Adipose tissue (tissue), 3 donors: ENCODE results near the gene LRRC75B. TPM values are rescaled to one million over a fixed set of nuclear protein-coding genes. Genes with fewer than 3 reads are reported as not detected.

Source experiments
- H3K27ac ChIP-seq: one replicate; pipeline ENCODE4 v1.5.1; 2013; ENCODE audit warnings: low read depth, low read length
- WGBS, 3 donors: extraction: QIAGEN DNeasy Blood & Tissue Kit; methylation state at CpG; one replicate each; pipeline ENCODE4 v1.1.7; 2013; 5-methylcytosine and 5-hydroxymethylcytosine counted together
- polyA plus RNA-seq, 3 donors: library from polyadenylated mRNA; stranded (reverse); fragments of 200-250 nt; gene quantifications; one replicate each; pipeline ENCODE4 v1.2.3, GENCODE V29; 2013
- donor health status: healthy with polysubstance abuse.
- donor health status: Bipolar disorder and iron deficiency.
- donor health status: healthy.

Gene LRRC75B
- polyA plus RNA-seq, 3 donors, result 5.8 to 12.5 (median 10.8) TPM

GRCh38 chr22:24541681-24542515 lies 51.0 kb downstream of the LRRC75B start:
- WGBS, 3 donors, result 59 to 74% (median 68%) methylated on average over 6 of the region's 6 CpGs
- H3K27ac ChIP-seq, result no peak overlapping the region

GRCh38 chr22:24540470-24540869 lies 52.4 kb downstream of the LRRC75B start:
- WGBS, 3 donors, result 79 to 94% (median 90%) methylated on average over 2 of the region's 2 CpGs
- H3K27ac ChIP-seq, result no peak overlapping the region

GRCh38 chr22:24536089-24536488 lies 56.8 kb downstream of the LRRC75B start:
- WGBS, 3 donors, result 65 to 92% (median 85%) methylated on average over 3 of the region's 3 CpGs
- H3K27ac ChIP-seq, result no peak overlapping the region

Other genes with a start within 250 kb of the LRRC75B start
- 1 to 10 TPM in 2 of 3 donors, under 1 TPM in 1; 0.90 to 2.5 (median 1.1) TPM for gene ADORA2A, start 165.5 kb downstream of the LRRC75B start, polyA plus RNA-seq
- gene UPB1, start 97.7 kb downstream of the LRRC75B start, polyA plus RNA-seq, result under 1 TPM; 0.16 to 0.27 (median 0.22) TPM
- 100 to 1,000 TPM in 1 of 3 donors, 10 to 100 TPM in 2; 48.4 to 121 (median 73.6) TPM for gene GUCD1, start 37.9 kb downstream of the LRRC75B start, polyA plus RNA-seq
- gene SNRPD3, start 37.1 kb downstream of the LRRC75B start, polyA plus RNA-seq, result 100 to 1,000 TPM in 1 of 3 donors, 10 to 100 TPM in 2; 39.6 to 107 (median 89.5) TPM
- 10 to 100 TPM in 1 of 3 donors, 1 to 10 TPM in 2; 3.8 to 37.1 (median 5.4) TPM for gene GGT1, start 10.1 kb upstream of the LRRC75B start, polyA plus RNA-seq
- not detected for gene PIWIL3, start 181.6 kb upstream of the LRRC75B start, polyA plus RNA-seq
- under 1 TPM; 0.33 to 0.92 (median 0.45) TPM for gene SGSM1, start 213.1 kb upstream of the LRRC75B start, polyA plus RNA-seq